ENCODE measurements around the gene TYW1.
"Not testable (repeated sequence)": the region's sequence is repeated elsewhere in the genome, so short reads cannot be mapped to it uniquely, and the experiment has no call there.

GRCh38 chr7:67205772-67206171 is 209.1 kb downstream of the TYW1 start:
- not testable (repeated sequence) for TF ChIP-seq EZH2phosphoT487 (conservative IDR thresholded peaks at IDR 0.05; ENCODE audit: low read length)
- TF ChIP-seq, protein P1, sequence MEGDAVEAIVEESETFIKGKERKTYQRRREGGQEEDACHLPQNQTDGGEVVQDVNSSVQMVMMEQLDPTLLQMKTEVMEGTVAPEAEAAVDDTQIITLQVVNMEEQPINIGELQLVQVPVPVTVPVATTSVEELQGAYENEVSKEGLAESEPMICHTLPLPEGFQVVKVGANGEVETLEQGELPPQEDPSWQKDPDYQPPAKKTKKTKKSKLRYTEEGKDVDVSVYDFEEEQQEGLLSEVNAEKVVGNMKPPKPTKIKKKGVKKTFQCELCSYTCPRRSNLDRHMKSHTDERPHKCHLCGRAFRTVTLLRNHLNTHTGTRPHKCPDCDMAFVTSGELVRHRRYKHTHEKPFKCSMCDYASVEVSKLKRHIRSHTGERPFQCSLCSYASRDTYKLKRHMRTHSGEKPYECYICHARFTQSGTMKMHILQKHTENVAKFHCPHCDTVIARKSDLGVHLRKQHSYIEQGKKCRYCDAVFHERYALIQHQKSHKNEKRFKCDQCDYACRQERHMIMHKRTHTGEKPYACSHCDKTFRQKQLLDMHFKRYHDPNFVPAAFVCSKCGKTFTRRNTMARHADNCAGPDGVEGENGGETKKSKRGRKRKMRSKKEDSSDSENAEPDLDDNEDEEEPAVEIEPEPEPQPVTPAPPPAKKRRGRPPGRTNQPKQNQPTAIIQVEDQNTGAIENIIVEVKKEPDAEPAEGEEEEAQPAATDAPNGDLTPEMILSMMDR (IDR thresholded peaks at IDR 0.05; ENCODE audit: insufficient read depth, low read length, poor library complexity, severe bottlenecking), result not testable (repeated sequence)
